H7 (cell line): ENCODE measurements around the gene PPP6R2. TPM values are rescaled to one million over a fixed set of nuclear protein-coding genes. Genes with fewer than 3 reads are reported as not detected.
A peak's percentile ranks its signal among the peaks of the same experiment; 100 is the strongest.
"Not testable (repeated sequence)": the region's sequence is repeated elsewhere in the genome, so short reads cannot be mapped to it uniquely, and the experiment has no call there.

Experiments
- DNase-seq: peaks from one replicate; pipeline ENCODE4 v3.0.0; 2012
- H3K27me3 ChIP-seq: 2 replicates; pipeline ENCODE4 v1.6.0; 2011; ENCODE audit warnings: mild to moderate bottlenecking, low read length; ENCODE audit not compliant: control insufficient read depth, insufficient read depth
- H3K36me3 ChIP-seq: replicated peaks from 2 replicates; pipeline ENCODE4 v1.5.1; 2011; ENCODE audit warnings: low read length; ENCODE audit not compliant: control insufficient read depth, insufficient read depth
- H3K4me3 ChIP-seq: 2 replicates; pipeline ENCODE4 v1.5.1; 2011; ENCODE audit warnings: low read depth, mild to moderate bottlenecking, control low read depth, low read length, moderate library complexity; ENCODE audit not compliant: insufficient read depth
- total RNA-seq: library from RNA; depleted of rRNA; stranded (reverse); fragments of >200 nt; shearing (Covaris generic); gene quantifications from 2 replicates; pipeline ENCODE4 v1.2.3, GENCODE V29; 2014

The PPP6R2 gene
- total RNA-seq, 1 experiment from 2014 or later: 48.7 TPM

DNA sequence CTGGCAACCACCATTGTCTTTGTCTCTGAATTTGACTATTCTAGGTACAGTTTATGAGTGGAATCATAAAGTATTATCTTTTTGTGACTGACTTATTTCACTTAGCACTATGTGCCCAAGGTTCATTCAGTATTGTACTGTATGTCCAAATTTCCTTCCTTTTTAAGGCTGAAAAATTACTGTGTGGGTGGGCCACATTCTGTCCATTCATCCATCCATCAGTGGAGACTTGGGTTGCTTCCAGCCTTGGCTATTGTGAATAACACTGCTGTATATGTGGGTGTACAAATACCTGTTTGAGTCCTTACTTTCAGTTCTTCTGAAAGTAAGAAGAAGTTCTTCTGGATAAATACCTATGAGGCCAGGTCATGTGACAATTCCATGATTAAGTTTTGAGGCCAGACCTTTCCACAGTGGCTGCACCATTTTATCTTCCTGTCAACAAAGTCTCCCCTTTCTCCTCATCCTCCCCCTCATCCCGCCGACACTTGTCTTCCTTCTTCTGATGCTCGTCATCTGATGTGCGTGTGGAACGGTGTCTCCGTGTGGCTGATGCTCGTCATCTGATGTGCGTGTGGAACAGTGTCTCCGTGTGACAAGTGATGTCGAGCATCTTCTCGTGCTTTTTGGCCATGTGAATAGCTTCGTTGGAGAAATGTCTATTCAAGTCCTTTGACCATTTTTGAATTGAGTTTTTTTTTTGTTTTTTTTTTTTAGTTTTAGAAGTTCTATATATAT is 82.2 kb downstream of the PPP6R2 start:
- no peak for DNase-seq
- peaks cover 21% of the 10 kb centered on the region for H3K36me3 ChIP-seq
- H3K27me3 ChIP-seq: no peaks in the 10 kb centered on the region
- no peak overlapping the region for H3K4me3 ChIP-seq

DNA sequence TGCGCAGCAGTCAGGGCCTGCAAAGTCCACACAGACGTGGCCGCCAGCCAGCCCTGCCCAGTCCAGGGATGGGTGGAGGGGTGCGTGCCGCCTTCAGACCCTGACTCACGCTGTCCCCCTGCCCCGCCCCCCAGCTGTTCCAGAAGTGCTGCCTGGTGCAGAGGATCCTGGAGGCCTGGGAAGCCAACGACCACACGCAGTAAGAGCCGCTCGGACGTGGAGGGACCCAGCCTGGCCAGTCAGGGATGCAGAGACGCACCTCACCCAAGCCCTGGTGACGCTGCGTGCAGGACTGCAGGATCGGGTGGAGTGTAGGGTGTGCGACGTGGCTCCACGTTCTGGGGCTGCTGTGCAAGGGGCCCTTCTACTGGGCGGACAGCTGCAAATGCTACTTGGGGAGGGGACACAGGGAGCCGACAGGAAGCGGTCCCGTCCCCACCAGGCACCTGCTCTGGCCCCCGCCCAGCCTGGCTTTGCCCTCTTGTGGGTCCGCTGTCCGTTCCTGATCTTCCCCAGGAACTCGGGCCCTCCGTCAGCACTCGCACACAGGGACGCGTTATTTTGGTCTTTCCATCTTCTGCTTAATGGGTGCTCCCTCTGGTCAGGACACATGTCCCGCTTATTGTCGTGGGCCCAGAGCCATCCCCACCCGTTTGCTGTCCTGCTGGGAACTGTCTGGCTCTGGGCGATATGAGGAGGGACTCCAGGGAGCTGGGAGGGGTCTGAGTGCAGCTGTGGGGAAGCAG is 89.2 kb downstream of the PPP6R2 start:
- DNase-seq: peak; percentile 37
- peaks cover 14% of the 10 kb centered on the region for H3K36me3 ChIP-seq
- no peak overlapping the region for H3K4me3 ChIP-seq
- H3K27me3 ChIP-seq: no peaks in the 10 kb centered on the region

DNA sequence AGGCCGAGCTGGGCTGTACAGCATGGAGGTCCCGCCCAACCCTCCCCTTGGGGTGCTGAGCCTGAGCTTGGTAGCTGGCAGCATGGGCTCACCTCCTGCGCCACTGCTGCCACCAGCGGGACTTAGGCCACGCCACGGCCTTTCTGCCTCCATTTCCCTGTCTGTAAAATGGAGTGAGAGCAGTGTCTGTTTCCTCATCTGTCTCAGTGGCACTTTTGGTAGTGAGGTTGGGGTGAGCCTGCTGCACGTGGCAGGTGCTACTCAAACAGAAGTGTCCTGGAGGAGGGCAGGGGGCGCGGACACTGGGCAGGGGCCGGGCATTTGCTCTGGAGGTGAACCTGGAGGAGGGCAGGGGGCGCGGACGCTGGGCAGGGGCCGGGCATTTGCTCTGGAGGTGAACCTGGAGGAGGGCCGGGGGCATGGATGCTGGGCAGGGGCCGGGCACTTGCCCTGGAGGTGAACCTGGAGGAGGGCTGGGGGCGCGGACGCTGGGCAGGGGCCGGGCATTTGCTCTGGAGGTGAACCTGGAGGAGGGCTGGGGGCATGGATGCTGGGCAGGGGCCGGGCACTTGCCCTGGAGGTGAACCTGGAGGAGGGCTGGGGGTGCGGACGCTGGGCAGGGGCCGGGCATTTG is 89.9 kb downstream of the PPP6R2 start:
- H3K36me3 ChIP-seq: peaks cover 14% of the 10 kb centered on the region
- DNase-seq, H3K4me3 ChIP-seq, H3K27me3 ChIP-seq: not testable (repeated sequence)

DNA sequence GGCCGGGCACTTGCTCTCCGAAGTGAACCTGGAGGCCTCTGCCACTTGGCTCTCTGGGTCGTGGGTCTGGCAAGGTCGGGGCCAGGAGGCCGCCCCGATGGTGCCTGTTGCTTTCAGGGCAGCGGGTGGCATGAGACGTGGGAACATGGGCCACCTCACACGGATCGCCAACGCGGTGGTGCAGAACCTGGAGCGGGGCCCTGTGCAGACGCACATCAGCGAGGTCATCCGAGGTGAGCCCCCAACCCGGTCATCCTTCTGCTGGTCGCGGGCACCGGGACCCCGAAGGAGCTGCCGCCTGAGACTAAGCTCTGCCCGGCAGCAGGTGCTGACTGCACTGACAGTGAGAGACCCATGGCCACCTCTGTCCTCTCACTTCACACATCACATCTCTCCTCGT is 91.7 kb downstream of the PPP6R2 start:
- DNase-seq: no peak
- Histone ChIP-seq H3K4me3 (no peak overlapping the region), H3K27me3 (no peaks in the 10 kb centered on the region), H3K36me3 (peaks cover 16% of the 10 kb centered on the region)

DNA sequence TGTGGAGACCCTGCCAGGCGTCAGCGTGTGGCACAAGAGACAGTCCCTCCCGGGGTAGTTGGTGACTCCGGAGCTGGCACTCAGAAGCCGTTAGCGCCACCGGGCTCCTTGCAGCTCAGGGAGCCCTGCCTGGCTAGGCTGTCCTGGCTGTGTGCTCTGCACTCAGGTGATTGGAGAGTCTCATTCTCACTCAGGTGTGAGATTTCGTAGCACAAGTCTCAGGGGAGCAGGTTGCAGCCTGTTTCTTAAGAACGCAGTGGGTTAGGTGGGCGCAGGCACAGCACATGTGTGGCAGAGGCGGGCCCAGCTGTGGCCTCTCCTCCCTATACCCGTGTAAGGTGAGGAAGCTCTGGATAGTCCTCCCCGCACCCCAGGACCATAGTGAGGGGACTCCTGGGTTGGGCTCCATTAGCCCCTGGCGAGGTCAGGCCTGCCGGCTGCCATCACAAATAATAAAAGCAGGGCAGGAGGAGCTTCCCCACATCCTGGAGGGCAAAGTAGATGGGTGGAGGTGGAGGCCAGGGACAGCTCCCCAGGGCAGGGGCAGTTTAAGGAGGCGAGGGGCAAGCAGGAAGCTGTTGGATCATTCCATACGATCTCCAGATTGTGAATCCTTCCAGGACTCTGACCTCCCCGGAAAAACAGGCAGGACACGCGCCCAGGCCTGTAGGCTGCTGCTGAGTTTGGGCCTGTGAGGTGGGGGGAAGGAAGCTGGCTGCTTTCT is 92.3 kb downstream of the PPP6R2 start:
- Histone ChIP-seq H3K27me3 (no peaks in the 10 kb centered on the region), H3K4me3 (no peak overlapping the region), H3K36me3 (peaks cover 17% of the 10 kb centered on the region)
- no peak for DNase-seq

DNA sequence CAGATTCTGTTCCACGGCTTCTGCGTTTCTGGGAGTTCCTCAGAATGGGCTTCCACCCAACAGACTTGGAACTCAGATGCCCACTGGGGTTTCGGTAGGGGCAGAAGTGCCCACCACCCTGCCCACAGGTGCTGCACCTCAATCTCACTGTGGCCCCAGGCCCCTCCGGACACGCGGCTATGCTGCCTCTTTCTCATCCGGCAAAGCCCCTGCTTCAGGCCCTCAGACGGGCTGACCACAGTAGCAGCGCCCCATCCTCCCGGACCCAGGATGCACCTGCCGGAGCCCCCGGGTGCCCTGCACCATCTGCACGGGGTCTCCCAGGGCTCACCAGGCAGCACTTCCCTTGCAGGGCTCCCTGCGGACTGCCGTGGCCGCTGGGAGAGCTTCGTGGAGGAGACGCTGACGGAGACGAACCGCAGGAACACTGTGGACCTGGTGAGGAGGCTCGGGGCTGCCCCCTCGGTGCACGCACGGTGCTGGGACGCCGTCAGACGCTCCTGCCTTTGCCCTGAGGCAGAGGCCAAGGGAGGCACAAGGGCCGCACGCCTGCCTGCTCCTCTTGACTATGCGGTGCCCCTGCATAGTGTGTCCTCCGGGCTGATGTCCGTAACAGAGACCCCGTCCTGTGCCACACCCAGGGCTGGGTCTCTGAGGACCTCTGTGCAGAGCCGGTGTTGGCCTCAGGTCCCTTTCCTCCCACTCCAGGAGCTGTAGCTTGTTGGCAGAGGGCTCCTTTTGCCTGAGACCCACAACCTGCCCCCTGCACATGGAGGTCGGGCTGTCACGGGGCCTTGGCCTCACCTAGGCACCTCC is 93.1 kb downstream of the PPP6R2 start:
- no peak overlapping the region for H3K4me3 ChIP-seq
- H3K27me3 ChIP-seq: no peaks in the 10 kb centered on the region
- peaks cover 14% of the 10 kb centered on the region for H3K36me3 ChIP-seq
- DNase-seq: peak; percentile 54

DNA sequence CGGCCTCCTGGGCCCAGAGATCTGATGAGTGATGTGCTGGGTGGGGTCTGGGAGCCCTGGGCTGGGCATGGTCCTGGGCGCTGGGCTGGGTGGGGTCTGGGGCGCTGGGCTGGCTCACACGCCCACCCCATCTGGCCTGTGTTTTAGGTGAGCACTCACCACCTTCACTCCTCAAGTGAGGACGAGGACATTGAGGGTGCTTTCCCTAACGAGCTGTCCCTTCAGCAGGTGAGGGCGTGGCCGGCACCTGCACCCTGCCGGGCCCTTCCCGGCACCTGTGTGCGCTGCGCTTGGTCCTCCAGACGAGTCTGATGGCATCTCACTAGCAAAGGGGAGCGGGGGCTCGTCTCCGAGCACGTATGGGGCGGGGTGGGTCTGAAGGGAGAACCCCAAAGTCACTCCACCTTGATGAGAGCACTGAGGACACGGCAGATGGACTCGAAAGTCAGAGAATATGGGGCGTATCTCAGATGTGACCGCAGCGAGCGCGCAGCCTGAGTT is 93.8 kb downstream of the PPP6R2 start:
- peaks cover 12% of the 10 kb centered on the region for H3K36me3 ChIP-seq
- H3K27me3 ChIP-seq: no peaks in the 10 kb centered on the region
- no peak for DNase-seq
- H3K4me3 ChIP-seq: no peak overlapping the region

DNA sequence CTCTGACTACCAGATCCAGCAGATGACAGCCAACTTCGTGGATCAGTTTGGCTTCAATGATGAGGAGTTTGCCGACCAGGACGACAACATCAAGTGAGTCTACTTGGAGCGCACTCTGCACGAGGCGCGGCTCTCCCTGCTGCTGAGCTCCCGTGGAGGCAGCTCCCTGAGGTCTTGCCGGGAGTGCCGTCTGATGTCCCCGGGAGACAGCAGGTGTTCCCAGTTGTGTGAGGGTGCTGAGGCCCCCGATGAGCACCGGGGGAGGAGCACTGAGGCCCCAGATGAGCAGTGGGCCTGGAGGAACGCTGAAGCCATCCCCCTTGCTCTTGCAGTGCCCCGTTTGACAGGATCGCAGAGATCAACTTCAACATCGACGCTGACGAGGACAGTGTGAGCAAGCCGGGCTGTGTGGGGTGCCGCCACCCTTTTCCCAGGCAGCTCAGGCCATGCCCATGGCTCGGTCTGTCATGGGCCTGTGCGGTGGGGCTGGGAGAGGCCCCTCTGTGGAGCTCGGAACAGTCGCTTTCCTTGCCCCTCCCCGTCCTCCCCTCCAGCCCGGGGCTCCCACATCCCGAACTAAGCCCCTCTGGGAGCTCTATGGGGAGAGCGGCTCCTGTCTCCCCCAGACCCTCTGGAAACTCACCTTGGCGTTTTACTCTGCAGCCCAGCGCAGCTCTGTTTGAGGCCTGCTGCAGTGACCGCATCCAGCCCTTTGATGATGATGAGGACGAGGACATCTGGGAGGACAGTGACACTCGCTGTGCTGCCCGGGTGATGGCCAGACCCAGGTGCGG is 94.6 kb downstream of the PPP6R2 start:
- no peak for DNase-seq
- no peaks in the 10 kb centered on the region for H3K27me3 ChIP-seq
- peaks cover 11% of the 10 kb centered on the region for H3K36me3 ChIP-seq
- H3K4me3 ChIP-seq: no peak overlapping the region

DNA sequence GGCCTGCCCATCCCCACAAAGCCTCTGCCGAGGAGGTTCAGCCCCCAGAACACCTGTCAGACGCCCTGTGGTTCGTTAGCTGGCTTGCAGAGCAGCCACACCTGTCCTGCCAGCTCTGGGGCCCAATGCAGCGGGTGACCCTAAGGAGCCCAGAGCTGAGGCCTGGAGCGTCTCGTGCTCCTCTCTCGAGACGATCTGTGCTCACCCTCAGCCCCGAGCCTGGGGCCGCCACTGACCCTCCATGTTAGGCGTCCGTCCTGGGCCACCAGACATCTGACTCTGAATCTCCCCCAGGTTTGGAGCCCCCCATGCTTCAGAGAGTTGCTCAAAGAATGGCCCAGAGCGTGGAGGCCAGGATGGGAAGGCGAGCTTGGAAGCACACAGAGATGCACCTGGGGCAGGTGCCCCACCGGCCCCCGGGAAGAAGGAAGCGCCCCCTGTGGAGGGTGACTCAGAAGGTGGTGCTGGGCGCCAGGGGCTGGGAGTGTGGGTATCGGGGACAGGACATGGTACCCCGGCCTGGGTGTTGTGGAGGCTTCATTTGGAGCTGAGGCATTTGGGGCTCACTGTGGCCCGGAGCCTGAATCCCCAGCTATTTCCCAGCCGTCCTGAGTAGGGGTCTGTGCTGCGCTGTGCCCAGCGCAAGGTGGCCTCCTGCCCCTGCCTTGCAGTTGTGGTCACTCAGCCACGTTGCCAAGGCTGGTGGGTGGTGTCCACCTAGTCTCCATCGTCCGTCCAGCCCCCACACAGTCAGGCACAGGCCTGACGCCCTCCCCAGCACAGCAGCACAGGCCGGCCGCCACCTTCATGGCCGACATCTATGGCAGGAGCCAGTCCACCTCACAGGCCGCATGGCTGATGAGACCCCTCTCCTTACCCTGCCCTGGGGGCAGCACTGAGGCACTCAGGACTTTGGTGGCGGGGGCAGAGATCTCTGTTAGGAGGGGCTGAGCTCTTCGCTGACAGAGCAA is 95.5 kb downstream of the PPP6R2 start:
- DNase-seq: no peak
- H3K4me3 ChIP-seq: no peak overlapping the region
- H3K27me3 ChIP-seq: no peaks in the 10 kb centered on the region
- H3K36me3 ChIP-seq: peaks cover 11% of the 10 kb centered on the region

DNA sequence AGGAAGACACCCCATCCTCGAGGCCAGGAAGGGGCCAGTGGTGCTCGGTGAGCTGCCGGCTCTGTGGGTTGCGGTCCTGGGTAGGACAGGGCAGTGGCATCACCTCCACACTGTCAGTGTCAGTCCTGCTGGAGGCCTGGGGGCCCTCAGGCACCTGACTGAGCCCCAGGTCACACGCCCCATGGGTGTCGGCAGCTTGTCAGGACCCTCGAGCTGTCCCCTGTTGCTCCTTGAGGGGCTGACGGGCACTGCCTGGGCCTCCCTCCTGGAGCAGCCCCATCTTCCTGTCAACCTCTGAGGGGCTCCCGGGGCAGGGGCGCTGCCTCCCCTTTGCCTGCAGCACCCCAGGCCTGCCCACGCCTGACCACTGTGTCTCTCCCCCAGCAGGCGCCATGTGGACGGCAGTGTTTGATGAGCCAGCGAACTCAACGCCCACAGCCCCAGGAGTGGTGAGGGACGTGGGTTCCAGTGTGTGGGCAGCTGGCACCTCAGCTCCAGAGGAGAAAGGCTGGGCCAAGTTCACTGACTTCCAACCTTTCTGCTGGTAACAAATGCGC is 96.3 kb downstream of the PPP6R2 start:
- H3K36me3 ChIP-seq: peaks cover 11% of the 10 kb centered on the region
- no peak overlapping the region for H3K4me3 ChIP-seq
- no peaks in the 10 kb centered on the region for H3K27me3 ChIP-seq
- DNase-seq: no peak

DNA sequence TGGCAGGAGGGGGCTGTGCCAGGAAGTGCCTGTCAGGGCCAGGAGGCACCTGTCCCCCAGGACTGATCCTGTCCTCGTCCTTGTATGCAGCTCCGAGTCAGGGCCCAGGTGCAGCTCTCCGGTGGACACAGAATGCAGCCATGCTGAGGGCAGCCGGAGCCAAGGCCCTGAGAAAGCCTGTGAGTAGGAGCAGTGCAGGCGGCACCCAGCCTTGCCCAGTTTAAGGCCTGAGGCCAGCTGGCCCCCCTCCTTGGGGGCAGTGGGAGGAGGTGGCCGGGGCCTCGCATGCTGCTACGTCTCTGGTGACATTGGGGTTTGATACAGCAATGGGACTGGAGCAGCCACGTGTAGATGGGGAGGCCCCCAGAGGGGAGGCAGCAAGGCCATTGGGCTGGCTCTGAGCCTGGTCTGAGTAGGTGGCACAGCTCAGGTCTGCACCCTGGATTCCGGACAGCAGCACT is 96.8 kb downstream of the PPP6R2 start:
- H3K27me3 ChIP-seq: no peaks in the 10 kb centered on the region
- no peak for DNase-seq
- peaks cover 11% of the 10 kb centered on the region for H3K36me3 ChIP-seq
- no peak overlapping the region for H3K4me3 ChIP-seq
